GOT3 (cell line): ENCODE measurements around the gene RBFOX2.

Experiments used
- DNase-seq: peaks from one replicate; lab custom pipeline; 2025; ENCODE audit warnings: mixed read lengths; lab: John Stamatoyannopoulos, UW

Gene RBFOX2

DNA sequence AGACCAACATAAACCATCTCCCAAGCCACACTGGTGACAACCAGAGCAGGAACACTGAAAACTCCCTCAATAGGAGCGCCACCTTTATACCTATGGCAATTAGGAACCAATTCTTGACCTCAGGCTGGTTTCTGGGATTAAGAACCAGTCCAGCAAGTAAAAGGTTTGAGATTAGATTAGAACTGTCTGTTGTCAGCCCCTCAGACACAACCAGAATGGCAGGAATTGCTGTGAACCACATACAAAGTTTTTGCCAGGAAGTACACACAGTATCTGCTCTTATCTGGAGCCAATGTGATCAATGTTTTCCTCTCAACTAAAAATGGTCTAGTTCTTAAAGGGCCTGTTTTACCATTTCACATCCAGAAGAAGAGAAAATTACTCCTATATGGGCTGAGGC is 55.2 kb downstream of the RBFOX2 start:
- no peak for DNase-seq

DNA sequence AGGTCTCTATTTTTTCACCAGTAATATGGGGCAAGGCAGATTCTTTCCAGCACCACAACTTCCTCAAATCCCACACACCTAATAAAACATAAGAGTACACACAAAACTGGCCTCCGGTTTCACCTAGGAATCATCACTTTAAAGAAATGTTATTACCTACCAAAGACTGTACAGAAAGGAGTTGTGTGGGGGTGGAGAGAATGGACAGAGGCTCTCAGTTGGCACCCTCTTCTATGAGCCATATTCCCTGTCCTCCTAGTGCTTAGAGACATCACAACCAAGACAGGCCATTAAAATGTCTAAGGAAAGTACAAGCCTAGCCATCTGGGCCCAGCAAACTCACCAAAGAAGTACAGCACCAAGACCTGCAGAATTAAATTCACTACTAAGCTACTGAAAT is 56.1 kb downstream of the RBFOX2 start:
- no peak for DNase-seq

DNA sequence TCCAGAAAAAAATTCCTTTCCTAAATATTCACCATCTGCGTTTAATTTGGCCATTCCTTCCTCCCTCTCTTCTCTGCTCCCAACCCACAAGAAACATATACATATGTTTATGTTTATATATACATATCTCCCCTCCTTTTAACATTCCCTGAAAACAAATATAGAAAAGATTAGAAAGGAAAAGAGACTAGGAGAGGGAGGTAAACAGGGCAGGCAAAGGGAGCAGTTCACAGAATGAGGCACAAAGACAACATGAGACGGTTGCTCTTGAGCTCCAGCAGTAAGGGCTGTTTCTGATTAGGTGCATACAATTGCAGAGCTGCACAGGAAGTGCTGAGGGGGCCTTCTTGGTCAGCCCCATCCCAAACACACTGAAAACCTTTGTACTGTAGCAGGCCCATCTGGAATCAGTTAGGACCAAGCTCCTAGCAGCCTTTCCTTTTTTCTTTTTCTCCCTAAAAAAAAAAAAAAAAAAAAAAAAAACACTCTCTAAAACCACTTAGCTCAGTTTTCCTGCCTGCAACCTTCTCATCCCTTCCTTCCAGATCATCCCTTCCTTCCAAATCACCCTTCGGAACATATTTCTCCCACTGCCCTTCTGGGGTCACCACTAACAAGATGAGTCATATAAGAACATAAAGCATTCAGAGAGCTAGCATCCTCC is 57.0 kb downstream of the RBFOX2 start:
- DNase-seq, result no peak

DNA sequence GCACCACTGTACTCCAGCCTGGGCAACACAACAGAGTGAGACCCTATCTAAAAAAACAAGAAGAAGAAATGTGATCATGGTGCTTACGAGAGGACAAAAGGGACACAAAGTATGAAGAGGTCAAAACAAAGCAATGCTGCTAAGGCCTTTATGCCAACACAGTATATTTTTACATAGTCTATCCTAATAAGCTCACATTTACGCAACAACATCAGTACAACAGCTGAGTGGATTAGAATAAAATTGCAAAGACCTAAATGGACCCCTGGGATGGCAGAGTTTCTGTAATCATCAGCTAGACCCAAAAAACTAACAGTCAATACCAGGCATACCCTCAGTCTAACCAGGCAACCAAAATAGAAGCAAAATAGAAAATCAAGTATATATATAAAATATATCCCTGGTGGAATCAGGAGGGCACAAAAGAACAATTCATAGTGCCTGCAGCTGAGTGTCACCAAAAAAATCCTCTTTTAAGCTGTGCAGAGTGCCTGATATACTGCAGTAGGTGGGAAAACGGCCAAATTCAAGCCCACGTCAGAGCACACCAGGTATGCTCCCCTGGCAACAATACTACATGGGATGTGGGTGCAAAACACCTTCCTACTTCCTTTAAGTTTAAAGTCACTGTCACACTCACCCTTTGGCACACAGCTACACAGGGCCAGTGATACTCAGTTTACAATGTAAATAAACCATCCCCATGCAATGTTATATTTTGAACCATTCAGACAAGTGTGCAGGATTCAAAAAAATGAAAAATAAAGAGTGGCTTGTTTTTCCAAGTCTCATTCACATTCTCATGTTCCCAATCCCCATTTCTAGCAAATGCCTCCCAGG is 57.8 kb downstream of the RBFOX2 start:
- DNase-seq, result no peak

DNA sequence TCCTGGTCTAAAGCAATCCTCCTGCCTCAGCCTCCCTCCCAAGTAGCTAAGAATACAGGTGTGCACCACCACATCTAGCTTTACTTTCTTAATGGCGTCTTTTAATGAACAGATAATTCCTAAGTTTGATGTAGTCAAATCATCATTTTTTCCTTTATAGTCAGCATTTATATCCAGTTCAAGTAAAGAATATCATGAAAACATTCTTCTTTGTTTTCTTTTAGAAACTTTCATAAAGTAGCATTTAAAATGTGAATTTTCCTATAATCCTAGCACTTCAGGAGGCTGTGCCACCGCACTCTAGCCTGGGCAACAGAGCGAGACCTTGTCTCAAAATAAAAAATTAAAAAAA is 61.6 kb downstream of the RBFOX2 start:
- no peak for DNase-seq

GRCh38 chr22:35966314-35967045 is 62.1 kb downstream of the RBFOX2 start:
- no peak for DNase-seq

DNA sequence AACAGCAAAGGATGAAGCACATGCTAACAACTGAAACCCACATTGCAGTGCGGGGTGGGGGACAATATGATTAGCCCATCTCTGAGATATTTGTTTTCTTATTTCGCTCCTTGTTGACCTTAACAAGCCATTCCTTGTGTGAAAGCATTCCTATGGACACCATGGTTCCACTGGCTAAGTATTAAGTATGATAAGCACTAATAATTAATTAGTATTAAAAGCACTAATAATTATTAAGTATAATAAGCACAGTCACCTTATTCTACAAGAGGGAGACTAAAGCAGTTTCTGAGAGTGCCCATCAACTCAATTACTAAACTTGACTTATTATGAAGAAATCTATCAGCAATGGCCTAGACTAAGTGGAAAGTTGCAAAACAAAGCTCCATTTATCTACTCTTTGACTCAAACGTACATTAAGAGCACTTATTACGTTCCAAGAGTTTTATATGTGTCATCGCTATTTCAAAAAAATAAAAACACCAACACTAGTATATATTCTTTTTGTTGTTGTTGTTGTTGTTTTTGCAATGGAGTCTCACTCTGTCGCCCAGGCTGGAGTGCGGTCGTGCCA is 65.3 kb downstream of the RBFOX2 start:
- DNase-seq, result no peak

DNA sequence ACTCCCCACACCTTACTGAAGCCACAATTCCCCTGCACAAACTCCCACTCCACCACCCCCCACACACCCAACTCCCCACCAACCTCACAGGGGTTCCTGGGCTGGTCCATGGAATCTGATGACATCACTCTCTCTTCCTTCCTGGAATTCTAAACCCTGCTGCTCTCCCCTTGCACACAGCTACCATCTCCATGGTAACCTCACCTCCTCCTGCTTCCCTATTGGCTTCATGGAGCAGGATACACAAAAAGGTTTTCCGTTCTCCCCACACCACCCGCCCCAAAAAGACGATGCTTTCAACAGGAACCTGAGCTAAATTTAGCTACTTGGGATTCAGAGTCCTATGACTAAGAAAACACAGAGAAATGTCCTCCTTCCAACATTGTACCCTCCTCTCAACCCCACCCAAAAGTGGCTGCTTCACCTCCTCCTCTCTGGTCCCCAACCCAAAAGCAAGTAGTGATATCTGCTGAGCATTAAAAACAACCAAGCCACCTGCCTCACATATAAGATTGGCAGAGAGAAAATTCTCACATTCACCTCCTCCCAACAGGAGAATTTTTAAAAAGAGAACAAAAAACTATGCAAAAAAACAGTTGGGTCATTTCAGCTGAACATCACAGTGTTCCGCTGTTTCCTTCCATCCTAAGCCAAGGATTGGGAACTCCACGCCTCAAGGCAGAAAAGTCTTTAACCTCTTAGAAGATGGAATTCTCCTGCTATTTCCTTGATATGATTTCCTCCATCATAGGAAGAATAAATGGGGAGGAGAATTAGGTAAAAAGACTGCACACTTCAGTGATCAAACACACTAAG is 66.9 kb downstream of the RBFOX2 start:
- no peak for DNase-seq

GRCh38 chr22:35960854-35961253 is 67.8 kb downstream of the RBFOX2 start:
- no peak for DNase-seq

DNA sequence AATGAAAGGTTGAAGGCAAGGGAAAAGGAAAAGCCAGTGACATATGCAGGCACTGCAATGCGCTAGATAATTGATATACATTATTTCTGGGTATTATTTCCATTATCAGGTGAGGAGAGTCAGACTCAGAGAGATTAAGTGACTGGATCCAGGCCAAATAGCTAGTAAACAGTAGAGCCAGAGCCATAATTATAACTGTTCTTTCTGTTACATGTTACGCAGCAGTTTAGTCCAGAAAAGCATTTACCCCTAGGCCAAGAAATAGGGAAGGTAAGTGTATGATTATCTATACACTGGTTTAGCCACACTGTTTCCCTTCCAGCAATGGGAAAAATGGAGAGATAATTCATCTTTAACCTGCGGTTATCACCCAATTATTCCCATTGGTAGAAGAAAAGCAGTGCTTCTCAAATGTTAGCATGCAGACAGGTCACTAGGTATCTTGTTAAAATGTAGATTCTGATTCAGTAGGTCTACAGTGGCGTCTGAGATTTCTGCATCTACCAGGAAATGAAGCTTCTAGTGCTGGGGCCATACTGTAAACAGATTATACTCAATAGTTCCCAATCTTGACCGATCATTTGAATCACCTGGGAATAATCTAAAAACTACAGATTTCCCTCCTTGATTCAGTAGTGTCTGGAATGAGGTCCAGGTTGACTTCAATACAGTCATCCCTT is 69.4 kb downstream of the RBFOX2 start:
- DNase-seq, result no peak

DNA sequence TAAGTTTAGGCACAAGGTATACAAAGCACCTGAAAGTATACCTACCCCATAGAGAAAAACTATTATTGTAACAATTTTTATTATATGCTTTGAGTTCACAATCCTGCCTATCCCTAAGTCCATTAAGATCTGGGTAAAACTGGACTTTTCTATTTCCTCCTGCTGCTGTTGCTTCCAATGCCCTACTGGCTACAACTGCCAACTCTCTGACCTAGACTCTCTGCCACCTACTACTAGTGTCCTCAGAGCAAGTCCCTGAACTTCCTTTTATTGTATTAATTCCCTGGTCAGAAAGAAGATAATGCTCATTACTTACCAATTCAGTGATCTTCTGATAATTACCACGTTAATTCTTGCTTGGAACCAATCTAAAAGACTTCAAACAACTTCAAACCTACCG is 70.3 kb downstream of the RBFOX2 start:
- no peak for DNase-seq

DNA sequence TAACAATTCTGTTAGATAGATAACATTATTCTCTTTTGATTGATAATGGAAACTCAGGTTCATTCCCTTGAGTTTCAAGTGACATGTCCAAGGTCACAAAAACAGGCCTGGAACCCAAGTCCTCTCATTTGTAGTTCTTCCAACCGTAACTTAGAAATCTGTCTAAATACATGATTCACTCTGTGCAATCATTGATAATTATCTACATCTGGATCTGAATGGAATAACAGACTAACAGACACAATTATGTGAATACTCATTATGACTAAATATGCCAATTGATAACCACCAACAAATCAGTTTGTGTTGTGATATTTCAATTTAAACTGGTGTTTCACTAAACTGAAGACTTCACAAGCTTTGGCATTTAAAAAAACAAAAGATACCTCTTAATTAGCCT is 71.0 kb downstream of the RBFOX2 start:
- no peak for DNase-seq

DNA sequence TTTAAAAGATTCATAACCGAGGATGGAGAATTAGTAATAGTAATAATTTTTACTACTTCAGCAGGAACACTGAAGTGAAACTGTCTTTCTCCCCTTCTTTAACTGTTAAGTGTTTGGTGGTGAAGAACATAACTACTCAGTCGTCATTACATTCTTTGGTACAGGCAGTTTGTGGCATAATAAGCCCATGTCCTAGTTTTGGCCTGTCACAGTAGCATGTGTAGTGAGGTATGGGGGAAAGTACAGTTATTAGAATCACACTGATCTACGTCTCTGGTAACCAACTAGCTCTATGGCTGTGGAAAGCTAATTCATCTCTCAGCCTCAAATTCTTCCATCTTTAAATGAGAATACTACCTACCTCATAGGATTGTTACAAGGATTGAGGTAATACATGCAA is 71.8 kb downstream of the RBFOX2 start:
- DNase-seq, result no peak

DNA sequence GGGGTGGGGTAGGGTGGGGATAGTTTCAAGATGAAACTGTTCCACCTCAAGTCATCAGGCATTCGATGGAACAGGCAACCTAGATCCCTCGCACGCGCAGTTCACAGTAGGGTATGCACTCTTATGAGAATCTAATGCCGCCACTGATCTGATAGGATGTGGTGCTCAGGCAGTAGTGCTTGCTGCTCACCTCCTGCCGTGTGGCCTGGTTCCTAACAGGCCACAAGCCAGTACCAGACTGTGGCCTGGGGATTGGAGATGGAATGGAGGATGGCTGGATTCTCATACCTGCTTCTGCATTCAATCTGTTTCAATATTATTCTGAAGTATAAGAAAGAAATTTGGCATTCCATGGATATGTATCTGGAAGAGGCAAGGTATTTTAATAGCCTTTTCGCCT is 73.1 kb downstream of the RBFOX2 start:
- no peak for DNase-seq

DNA sequence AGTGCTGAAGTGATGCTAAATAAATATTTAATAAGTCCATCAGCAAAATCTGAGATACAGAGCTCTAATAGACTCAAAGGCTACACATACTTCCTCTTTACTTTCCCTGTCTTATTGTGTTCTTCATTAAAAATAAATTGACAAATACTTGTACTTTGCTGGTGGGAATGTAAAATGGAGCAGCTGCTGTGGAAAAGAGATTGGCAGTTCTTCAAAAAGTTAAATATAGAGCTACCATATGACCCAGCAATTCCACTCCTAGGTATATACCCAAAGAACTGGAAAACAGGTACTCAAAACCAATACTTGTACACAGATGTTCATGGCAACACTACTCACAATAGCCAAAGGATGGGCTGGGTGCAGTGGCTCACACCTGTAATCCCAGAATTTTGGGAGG is 76.0 kb downstream of the RBFOX2 start:
- DNase-seq, result no peak

DNA sequence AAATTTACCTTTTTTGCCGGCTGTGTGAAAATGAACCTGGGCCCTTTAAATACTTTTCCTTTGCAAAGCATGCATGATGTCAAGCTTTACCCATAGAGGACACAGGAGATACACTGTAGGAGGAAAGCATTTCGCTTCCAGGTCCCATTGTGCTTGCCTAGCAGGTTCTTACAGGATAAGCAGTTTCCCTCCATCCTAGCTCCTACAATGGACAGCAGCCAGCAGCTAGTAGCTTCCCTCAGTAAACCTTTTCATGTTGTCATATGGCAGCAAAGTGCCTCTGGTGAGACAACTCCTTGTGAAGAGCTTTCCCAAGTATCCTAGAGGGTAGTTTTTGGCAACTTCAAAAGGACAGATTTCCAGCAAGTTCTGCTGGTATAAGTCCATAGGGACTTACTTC is 78.4 kb downstream of the RBFOX2 start:
- DNase-seq, result no peak

GRCh38 chr22:35949243-35949642 is 79.4 kb downstream of the RBFOX2 start:
- DNase-seq, result no peak

DNA sequence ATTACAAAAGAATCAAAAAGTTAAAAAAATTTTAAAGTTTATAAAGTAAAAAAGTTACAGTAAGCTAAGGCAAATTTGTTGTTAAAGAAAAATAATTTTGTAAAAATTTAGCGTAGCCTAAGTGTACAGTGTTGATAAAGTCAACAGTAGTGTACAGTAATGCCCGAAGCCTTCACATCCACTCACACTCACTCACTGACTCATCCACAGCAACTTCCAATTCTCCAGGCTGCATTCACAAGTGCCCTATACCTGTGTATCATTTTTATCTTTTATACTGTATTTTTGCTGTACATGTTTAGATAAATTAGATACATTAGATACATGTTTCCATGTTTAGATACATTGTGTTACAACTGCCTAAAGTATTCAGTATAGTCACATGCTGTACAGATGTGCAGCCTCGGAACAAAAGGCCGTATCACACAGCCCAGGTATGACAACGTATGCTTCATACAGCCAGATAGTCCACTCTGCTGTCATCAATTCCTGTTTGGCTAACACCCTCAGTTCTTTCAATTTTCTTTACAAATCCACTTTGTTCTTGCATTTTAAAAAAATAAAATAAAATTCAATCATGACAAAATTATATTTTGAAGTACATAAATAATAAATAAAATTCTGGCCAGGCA is 80.7 kb downstream of the RBFOX2 start:
- DNase-seq, result no peak

DNA sequence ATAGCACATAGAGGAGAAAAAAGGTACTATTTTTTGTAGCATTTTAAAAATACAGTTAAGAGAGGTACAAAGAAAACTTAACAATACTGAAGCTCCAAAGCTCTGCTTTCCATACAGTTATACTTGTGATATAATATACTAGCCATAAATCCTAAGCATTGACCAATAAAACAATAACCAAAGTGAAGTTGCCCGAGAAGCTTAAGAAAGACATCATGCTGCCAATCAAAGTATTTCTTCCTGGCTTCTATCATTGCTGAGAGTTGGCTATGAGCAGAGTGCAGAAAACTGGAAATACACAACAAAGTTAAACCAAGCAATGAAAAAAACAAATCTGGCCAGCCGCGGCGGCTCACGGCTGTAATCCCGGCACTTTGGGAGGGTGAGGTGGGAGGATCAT is 84.2 kb downstream of the RBFOX2 start:
- no peak for DNase-seq

DNA sequence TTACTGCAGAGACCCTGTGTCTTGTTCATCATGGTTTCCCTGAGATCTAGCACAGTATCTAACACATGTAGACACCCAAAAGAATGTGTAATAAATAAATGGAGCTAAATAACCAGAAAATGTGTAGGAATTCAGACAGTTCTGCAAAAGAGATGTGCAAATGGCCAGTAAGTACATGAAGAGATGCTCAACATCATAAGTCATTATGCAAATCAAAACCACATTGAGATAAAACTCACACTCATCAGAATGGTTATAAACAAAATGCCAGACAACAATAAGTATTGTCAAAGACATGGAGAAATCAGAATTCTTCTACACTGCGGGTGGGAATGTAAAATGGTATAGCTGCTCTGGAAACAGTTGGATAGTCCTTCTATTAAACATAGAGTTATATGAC is 88.5 kb downstream of the RBFOX2 start:
- no peak for DNase-seq

DNA sequence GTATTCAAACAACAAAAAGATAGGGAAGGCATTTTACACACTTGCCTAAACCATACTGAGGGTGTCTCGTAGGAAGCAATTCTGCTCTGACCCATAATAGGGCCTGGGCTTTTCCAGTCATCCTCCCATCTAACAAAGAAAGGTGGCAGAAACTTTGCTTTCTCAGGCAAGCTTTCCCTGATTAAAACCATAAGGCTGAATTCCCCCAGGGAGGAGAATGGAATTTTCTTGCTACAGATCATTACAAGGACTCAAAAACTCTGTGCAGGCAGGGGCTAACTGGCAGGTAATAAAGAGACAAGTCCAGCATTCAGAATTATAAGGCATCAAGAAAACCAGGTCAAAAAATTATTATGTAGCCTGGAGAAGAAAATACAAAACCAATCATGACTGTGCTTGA is 90.4 kb downstream of the RBFOX2 start:
- DNase-seq, result no peak
